Measurements from ENCODE around the gene ACBD4.

ACBD4 gene

GRCh38 chr17:45190503-45191255 lies 55.2 kb downstream of the ACBD4 start:
- Histone ChIP-seq H3K4me3 (IDR thresholded peaks at IDR 0.05; ENCODE audit: insufficient read depth, low read depth, low read length) (no peak overlapping the region), H2AFZ (ENCODE audit: low read depth) (no peak overlapping the region)

More at GRCh38 chr17:45190503-45191255, 55.2 kb downstream of the ACBD4 start:
- H3K4me1 ChIP-seq (ENCODE audit: low read depth, poor library complexity, severe bottlenecking), result no peaks in the 10 kb centered on the region
- H3K79me2 ChIP-seq (ENCODE audit: insufficient read depth, low read depth), result no peaks in the 10 kb centered on the region
- no peaks in the 10 kb centered on the region for H3K27me3 ChIP-seq (ENCODE audit: insufficient read depth, low read depth)
- no peaks in the 10 kb centered on the region for H3K36me3 ChIP-seq (ENCODE audit: insufficient read depth)
- no peak overlapping the region for H3K4me2 ChIP-seq
- H4K20me1 ChIP-seq (ENCODE audit: insufficient read depth), result no peaks in the 10 kb centered on the region
- no peak for TF ChIP-seq CTCF (conservative IDR thresholded peaks at IDR 0.05; ENCODE audit: low read depth, low read length)
- H3K9ac ChIP-seq, result no peak overlapping the region
- H3K27ac ChIP-seq, result no peak overlapping the region

Data from KMS-11 (cell line).